ENCODE data around the gene CXXC4.

CXXC4 gene

DNA sequence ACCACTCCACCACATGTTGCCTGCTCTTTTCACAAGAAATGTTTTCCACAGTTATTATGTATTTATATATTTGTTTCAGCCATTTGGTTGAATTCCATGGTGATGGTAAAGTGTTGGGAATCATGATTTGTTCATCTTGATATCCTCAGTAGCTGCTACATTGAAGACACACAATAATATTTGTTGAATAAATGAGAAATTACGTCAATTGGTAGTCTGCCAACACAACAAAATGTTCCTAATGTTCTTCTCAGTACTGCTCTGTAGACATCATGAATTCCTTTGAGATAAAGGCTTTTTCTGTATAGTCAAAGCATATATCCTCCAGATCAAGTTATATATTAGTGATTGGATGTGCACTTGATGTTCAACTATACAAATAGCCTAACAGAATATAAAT is 29.5 kb downstream of the CXXC4 start:
- no peak for ATAC-seq
- no peak for TF ChIP-seq ZNF8 (CRISPR knock-in tag; IDR thresholded peaks at IDR 0.05)
- no peak for TF ChIP-seq TCF4 (CRISPR knock-in tag; IDR thresholded peaks at IDR 0.05; ENCODE audit: borderline replicate concordance)
- TF ChIP-seq ARNTL (CRISPR knock-in tag; IDR thresholded peaks at IDR 0.05; ENCODE audit: borderline replicate concordance, low read depth), result no peak
- TF ChIP-seq ESRRG (CRISPR knock-in tag; IDR thresholded peaks at IDR 0.05), result no peak
- no peak for TF ChIP-seq ISL1 (CRISPR knock-in tag; IDR thresholded peaks at IDR 0.05)
- no peak for TF ChIP-seq OSR1 (CRISPR knock-in tag; IDR thresholded peaks at IDR 0.05)
- TF ChIP-seq ZNF70 (CRISPR knock-in tag; IDR thresholded peaks at IDR 0.05), result no peak
- no peak for TF ChIP-seq RARB (CRISPR knock-in tag; IDR thresholded peaks at IDR 0.05)
- TF ChIP-seq ZC3H10 (CRISPR knock-in tag; IDR thresholded peaks at IDR 0.05), result no peak
- TF ChIP-seq ZFP30 (CRISPR knock-in tag; IDR thresholded peaks at IDR 0.05), result no peak
- no peak for TF ChIP-seq POU6F1 (CRISPR knock-in tag; IDR thresholded peaks at IDR 0.05; ENCODE audit: borderline replicate concordance, low read depth)
- no peak for TF ChIP-seq PPARA (CRISPR knock-in tag; IDR thresholded peaks at IDR 0.05; ENCODE audit: borderline replicate concordance)

- no peak for TF ChIP-seq BACH2 (CRISPR knock-in tag; IDR thresholded peaks at IDR 0.05; ENCODE audit: borderline replicate concordance)
- TF ChIP-seq, protein P1, sequence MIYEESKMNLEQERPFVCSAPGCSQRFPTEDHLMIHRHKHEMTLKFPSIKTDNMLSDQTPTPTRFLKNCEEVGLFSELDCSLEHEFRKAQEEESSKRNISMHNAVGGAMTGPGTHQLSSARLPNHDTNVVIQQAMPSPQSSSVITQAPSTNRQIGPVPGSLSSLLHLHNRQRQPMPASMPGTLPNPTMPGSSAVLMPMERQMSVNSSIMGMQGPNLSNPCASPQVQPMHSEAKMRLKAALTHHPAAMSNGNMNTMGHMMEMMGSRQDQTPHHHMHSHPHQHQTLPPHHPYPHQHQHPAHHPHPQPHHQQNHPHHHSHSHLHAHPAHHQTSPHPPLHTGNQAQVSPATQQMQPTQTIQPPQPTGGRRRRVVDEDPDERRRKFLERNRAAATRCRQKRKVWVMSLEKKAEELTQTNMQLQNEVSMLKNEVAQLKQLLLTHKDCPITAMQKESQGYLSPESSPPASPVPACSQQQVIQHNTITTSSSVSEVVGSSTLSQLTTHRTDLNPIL (CRISPR knock-in tag; IDR thresholded peaks at IDR 0.05; ENCODE audit: low read depth), result no peak
- no peak for TF ChIP-seq ZNF8 (CRISPR knock-in tag; IDR thresholded peaks at IDR 0.05)
- no peak for TF ChIP-seq ESRRG (CRISPR knock-in tag; IDR thresholded peaks at IDR 0.05)
- TF ChIP-seq OSR1 (CRISPR knock-in tag; IDR thresholded peaks at IDR 0.05), result no peak
- no peak for TF ChIP-seq ARNTL (CRISPR knock-in tag; IDR thresholded peaks at IDR 0.05; ENCODE audit: borderline replicate concordance, low read depth)
- TF ChIP-seq TOX (CRISPR knock-in tag; IDR thresholded peaks at IDR 0.05; ENCODE audit: borderline replicate concordance), result no peak
- no peak for TF ChIP-seq POU6F1 (CRISPR knock-in tag; IDR thresholded peaks at IDR 0.05; ENCODE audit: borderline replicate concordance, low read depth)
- no peak for TF ChIP-seq ISL1 (CRISPR knock-in tag; IDR thresholded peaks at IDR 0.05)
- no peak for TF ChIP-seq ZFP3 (CRISPR knock-in tag; IDR thresholded peaks at IDR 0.05)
- TF ChIP-seq TCF4 (CRISPR knock-in tag; IDR thresholded peaks at IDR 0.05; ENCODE audit: borderline replicate concordance), result no peak
- TF ChIP-seq, protein P2, sequence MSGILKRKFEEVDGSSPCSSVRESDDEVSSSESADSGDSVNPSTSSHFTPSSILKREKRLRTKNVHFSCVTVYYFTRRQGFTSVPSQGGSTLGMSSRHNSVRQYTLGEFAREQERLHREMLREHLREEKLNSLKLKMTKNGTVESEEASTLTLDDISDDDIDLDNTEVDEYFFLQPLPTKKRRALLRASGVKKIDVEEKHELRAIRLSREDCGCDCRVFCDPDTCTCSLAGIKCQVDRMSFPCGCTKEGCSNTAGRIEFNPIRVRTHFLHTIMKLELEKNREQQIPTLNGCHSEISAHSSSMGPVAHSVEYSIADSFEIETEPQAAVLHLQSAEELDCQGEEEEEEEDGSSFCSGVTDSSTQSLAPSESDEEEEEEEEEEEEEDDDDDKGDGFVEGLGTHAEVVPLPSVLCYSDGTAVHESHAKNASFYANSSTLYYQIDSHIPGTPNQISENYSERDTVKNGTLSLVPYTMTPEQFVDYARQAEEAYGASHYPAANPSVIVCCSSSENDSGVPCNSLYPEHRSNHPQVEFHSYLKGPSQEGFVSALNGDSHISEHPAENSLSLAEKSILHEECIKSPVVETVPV (CRISPR knock-in tag; IDR thresholded peaks at IDR 0.05), result no peak
- no peak for TF ChIP-seq RARB (CRISPR knock-in tag; IDR thresholded peaks at IDR 0.05)
- no peak for TF ChIP-seq CSDC2 (CRISPR knock-in tag; IDR thresholded peaks at IDR 0.05)
- TF ChIP-seq ZNF70 (CRISPR knock-in tag; IDR thresholded peaks at IDR 0.05), result no peak
- no peak for TF ChIP-seq ZC3H10 (CRISPR knock-in tag; IDR thresholded peaks at IDR 0.05)
- no peak for TF ChIP-seq PATZ1 (CRISPR knock-in tag; IDR thresholded peaks at IDR 0.05; ENCODE audit: borderline replicate concordance)
- no peak for TF ChIP-seq PPARA (CRISPR knock-in tag; IDR thresholded peaks at IDR 0.05; ENCODE audit: borderline replicate concordance)
- ATAC-seq, result no peak
Observed at GRCh38 chr4:104462641-104463040, 32.1 kb downstream of the CXXC4 start.

GRCh38 chr4:104457308-104457981 is 37.2 kb downstream of the CXXC4 start:
- no peak for ATAC-seq
- TF ChIP-seq ZFP3 (CRISPR knock-in tag; IDR thresholded peaks at IDR 0.05), result no peak
- no peak for TF ChIP-seq PATZ1 (CRISPR knock-in tag; IDR thresholded peaks at IDR 0.05; ENCODE audit: borderline replicate concordance)
- TF ChIP-seq SNAI2 (CRISPR knock-in tag; IDR thresholded peaks at IDR 0.05), result no peak
- TF ChIP-seq, protein P2 (CRISPR knock-in tag; IDR thresholded peaks at IDR 0.05), result no peak
- no peak for TF ChIP-seq CSDC2 (CRISPR knock-in tag; IDR thresholded peaks at IDR 0.05)
- no peak for TF ChIP-seq GLIS3 (CRISPR knock-in tag; IDR thresholded peaks at IDR 0.05)
- TF ChIP-seq ESRRG (CRISPR knock-in tag; IDR thresholded peaks at IDR 0.05), result no peak
- no peak for TF ChIP-seq ZNF70 (CRISPR knock-in tag; IDR thresholded peaks at IDR 0.05)
- TF ChIP-seq, protein P1 (CRISPR knock-in tag; IDR thresholded peaks at IDR 0.05; ENCODE audit: low read depth), result no peak
- no peak for TF ChIP-seq ZNF8 (CRISPR knock-in tag; IDR thresholded peaks at IDR 0.05)
- no peak for TF ChIP-seq RARB (CRISPR knock-in tag; IDR thresholded peaks at IDR 0.05)
- TF ChIP-seq ARNTL (CRISPR knock-in tag; IDR thresholded peaks at IDR 0.05; ENCODE audit: borderline replicate concordance, low read depth), result no peak
- no peak for TF ChIP-seq ZFP30 (CRISPR knock-in tag; IDR thresholded peaks at IDR 0.05)
